Measurements from ENCODE around the gene UBE2N. TPM values are rescaled to one million over a fixed set of nuclear protein-coding genes. Genes with fewer than 3 reads are reported as not detected.
"Not testable (repeated sequence)": the region's sequence is repeated elsewhere in the genome, so short reads cannot be mapped to it uniquely, and the experiment has no call there.

The UBE2N gene
- total and polyA plus RNA-seq, 2 of the 8 experiments (the other 6 are each of a cell fraction or from before 2014, with no cell fraction given), result 108 to 225 TPM

GRCh38 chr12:93432031-93432430 is 9.7 kb downstream of the UBE2N start:
- H3K56ac ChIP-seq (replicated peaks; ENCODE audit: insufficient read length, low read depth, low read length); H2BK12ac ChIP-seq (ENCODE audit: low read depth, low read length); H3K9ac ChIP-seq (replicated peaks in 1 of 4; ENCODE audit: extremely low read depth in 1 of 4, low read depth in 3 of 4, low read length in 3 of 4); H3K79me1 ChIP-seq (ENCODE audit: low read depth, low read length); H4K5ac ChIP-seq (ENCODE audit: insufficient read length, low read depth, low read length); H3K23me2 ChIP-seq (ENCODE audit: low read depth, low read length); H3K18ac ChIP-seq (ENCODE audit: extremely low read depth, low read length); H4K91ac ChIP-seq (replicated peaks; ENCODE audit: insufficient read length, low read length); H3K4me3 ChIP-seq (ENCODE audit: extremely low read depth in 1 of 4, insufficient read depth in 2 of 4, low read depth in 3 of 4, low read length in 4 of 4); H3K27me3 ChIP-seq (replicated peaks in 1 of 4; ENCODE audit: control insufficient read depth in 3 of 4, extremely low read depth in 1 of 4, insufficient read depth in 3 of 4, low read length in 3 of 4); H2BK15ac ChIP-seq (ENCODE audit: low read length); POLR2A ChIA-PET (ENCODE audit: partially characterized antibody); H3K4ac ChIP-seq (replicated peaks; ENCODE audit: insufficient read length, low read depth, low read length); H2AFZ ChIP-seq (ENCODE audit: low read length); H4K8ac ChIP-seq (ENCODE audit: extremely low read depth, insufficient read depth, low read length); H2BK20ac ChIP-seq (ENCODE audit: low read length); FAIRE-seq; H2BK5ac ChIP-seq (ENCODE audit: low read depth, low read length); H3K36me3 ChIP-seq (ENCODE audit: control insufficient read depth in 2 of 4, insufficient read depth in 4 of 4, low read length in 3 of 4); H3K14ac ChIP-seq (ENCODE audit: insufficient read length); H3K4me1 ChIP-seq (replicated peaks in 1 of 4; ENCODE audit: control insufficient read depth in 3 of 4, insufficient read depth in 4 of 4, low read length in 3 of 4); H3K27ac ChIP-seq (ENCODE audit: low read depth, low read length); H2AK5ac ChIP-seq (ENCODE audit: low read depth, low read length); H3K23ac ChIP-seq (ENCODE audit: insufficient read length); H3K9me3 ChIP-seq (ENCODE audit: insufficient read depth in 2 of 2, low read depth in 1 of 2, low read length in 1 of 2); H3K4me2 ChIP-seq (ENCODE audit: insufficient read depth in 1 of 2, low read depth in 2 of 2, low read length in 2 of 2); DNase-seq (ENCODE audit: low read depth in 1 of 2, low spot score in 2 of 2); H2BK120ac ChIP-seq (replicated peaks; ENCODE audit: low read depth, low read length): not testable (repeated sequence)
- CTCF ChIA-PET (ENCODE audit: partially characterized antibody), result interaction anchor here (1.6 kb wide), 1 partner anchor 12 kb away, joined by 11 read pairs; no protein-coding TSS in a partner anchor
- peaks cover 69 to 98% of the 10 kb centered on the region in 2 experiments for H3K79me2 ChIP-seq (ENCODE audit: control insufficient read depth in 1 of 2, insufficient read depth in 2 of 2, low read length in 2 of 2)
- WGBS, 2 experiments (ENCODE audit: extremely low coverage in 1 of 2, insufficient coverage in 1 of 2, insufficient read length in 1 of 2, insufficient replicate concordance in 2 of 2, low coverage in 1 of 2, low lambda C conversion rate in 2 of 2, missing lambda C conversion rate in 1 of 2), result 88% methylated on average over 6 of the region's 6 CpGs; no CpG with 5 or more reads in 1 of the 2 experiments
- H4K20me1 ChIP-seq (replicated peaks in 1 of 2; ENCODE audit: control insufficient read depth in 1 of 2, insufficient read depth in 2 of 2, low read length in 2 of 2), result peaks cover 11 to 22% of the 10 kb centered on the region in 2 experiments
